ENCODE results near the gene SMOC2.
A peak's percentile ranks its signal among the peaks of the same experiment; 100 is the strongest.

The SMOC2 gene, protein sequence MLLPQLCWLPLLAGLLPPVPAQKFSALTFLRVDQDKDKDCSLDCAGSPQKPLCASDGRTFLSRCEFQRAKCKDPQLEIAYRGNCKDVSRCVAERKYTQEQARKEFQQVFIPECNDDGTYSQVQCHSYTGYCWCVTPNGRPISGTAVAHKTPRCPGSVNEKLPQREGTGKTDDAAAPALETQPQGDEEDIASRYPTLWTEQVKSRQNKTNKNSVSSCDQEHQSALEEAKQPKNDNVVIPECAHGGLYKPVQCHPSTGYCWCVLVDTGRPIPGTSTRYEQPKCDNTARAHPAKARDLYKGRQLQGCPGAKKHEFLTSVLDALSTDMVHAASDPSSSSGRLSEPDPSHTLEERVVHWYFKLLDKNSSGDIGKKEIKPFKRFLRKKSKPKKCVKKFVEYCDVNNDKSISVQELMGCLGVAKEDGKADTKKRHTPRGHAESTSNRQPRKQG

DNA sequence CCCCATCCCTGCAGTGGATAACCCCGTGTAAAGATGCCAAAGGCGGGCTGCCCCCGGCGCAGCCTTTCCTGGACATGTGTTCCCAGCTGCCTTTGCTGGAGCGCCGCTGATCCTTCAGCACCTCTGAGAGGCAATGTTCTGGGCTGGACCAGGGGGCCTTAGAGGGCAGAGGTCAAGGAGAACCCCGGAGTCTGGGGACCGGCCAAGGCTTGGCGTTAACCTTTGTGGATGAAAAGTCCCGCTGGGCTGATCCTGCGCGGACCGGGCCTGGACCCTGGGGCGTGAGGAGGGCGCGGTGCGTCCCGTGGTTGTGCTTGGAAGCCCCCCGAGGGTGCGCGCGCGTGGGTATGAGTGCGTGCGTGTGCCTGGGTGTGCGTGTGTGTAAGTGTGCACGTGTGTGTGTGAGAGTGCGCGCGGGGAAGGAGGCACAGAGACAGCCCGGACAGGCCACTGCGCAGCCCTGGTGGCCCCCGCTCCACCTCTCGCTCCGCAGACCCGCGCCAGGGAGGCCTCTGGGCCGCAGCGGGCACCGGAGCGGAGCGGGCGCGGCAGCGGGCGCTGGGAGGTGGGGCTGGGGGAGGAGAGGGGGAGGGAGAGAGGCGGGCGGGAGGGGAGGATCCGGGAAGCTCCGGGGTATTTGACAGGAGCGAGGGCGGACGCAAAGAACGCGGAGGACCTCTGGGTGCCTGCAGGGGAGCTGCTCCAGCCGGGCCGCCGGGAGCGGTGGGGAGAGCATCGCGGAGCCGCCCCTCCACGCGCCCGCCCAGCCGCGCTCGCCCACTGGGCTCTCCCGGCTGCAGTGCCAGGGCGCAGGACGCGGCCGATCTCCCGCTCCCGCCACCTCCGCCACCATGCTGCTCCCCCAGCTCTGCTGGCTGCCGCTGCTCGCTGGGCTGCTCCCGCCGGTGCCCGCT lies at the start of gene SMOC2:
Gene SMOC2 (plus strand): TSS at position 665 of the 914 bp plus-strand sequence. CDS start 187 bp downstream, at position 852.
- Histone ChIP-seq H3K4me1 (ENCODE audit: control insufficient read depth, insufficient read depth, low read length) (peaks cover 5% of the 10 kb centered on the region), H3K9me3 (ENCODE audit: control insufficient read depth, insufficient read depth, low read length) (no peaks in the 10 kb centered on the region), H3K27ac (ENCODE audit: low read length) (no peak within 1 kb of the TSS), H3K4me3 (ENCODE audit: low read length) (peak within 1 kb of the TSS; percentile 43), H3K27me3 (ENCODE audit: control insufficient read depth, insufficient read depth, low read length) (peaks cover 13% of the 10 kb centered on the region; the same call in 1 of the 2 replicates), H3K36me3 (ENCODE audit: control insufficient read depth, insufficient read depth, low read length) (no peaks in the 10 kb centered on the region)
- WGBS (ENCODE audit: insufficient coverage, insufficient read length): no CpG with 5 or more reads among the region's 81 CpGs
- no peak for DNase-seq (ENCODE audit: low read depth, low spot score)

DNA sequence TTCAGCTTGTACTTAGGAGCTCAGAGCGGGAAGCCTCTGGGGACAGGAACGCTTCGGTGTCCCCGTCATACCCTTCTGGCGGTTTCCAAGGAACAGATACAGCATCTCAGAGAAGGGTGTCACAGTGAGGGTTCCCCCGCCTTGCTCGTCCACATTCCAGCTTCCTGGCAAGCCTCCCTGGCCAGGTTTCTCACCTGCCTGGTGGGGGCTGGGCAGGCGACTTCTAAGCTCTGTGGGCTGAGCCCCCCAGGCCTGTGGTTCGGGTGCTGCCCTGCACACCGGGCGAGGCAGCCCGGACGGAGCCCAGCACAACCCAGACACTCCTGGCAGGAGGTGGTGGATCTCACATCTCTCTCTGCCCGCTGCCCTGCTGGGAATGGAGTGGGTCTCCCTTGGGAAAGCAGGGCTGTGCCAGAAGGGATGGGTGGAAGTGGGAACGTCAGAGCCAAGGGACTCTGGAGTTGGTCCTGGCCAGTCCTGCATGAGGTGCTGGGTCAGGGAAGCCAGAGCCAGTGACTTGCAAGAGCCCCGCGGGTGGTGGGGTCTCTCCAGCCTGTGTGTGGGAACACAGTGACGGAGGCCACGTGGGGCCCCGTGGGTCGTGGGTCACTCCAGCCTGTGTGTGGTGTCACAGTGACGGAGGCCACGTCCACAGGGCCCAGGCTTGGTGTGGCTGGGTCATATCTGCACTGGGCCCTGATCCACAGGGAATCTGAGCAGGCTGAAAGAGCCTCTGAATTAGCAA lies 47.7 kb upstream of the SMOC2 start:
- DNase-seq (ENCODE audit: low read depth, low spot score): no peak
- Histone ChIP-seq H3K4me3 (ENCODE audit: low read length) (no peak overlapping the region), H3K4me1 (ENCODE audit: control insufficient read depth, insufficient read depth, low read length) (no peaks in the 10 kb centered on the region; the same call in 1 of the 2 replicates), H3K36me3 (ENCODE audit: control insufficient read depth, insufficient read depth, low read length) (no peaks in the 10 kb centered on the region), H3K9me3 (ENCODE audit: control insufficient read depth, insufficient read depth, low read length) (no peaks in the 10 kb centered on the region), H3K27ac (ENCODE audit: low read length) (no peak overlapping the region), H3K27me3 (ENCODE audit: control insufficient read depth, insufficient read depth, low read length) (no peaks in the 10 kb centered on the region)
- no CpG with 5 or more reads among the region's 23 CpGs for WGBS (ENCODE audit: insufficient coverage, insufficient read length)

DNA sequence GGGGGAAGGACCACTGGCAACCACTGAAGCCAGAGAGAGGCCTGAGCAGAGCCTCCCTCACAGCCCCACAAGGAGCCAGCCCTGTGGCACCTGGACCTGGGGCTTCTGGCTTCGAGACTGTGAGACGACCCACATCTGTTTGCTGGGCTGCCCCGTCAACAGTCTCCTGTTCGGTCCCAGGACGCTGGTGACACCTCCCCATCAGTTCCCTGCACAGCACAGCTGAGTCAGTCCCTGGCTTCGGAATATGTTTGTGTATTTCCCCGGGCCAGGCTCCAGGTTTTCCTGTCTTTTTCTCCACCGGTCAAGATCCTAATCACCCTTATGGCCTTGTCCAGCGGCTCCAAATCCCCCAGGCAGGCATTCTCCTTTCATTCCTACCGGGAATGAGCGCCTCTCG lies 46.4 kb upstream of the SMOC2 start:
- no peaks in the 10 kb centered on the region for H3K36me3 ChIP-seq (ENCODE audit: control insufficient read depth, insufficient read depth, low read length)
- no peak overlapping the region for H3K4me3 ChIP-seq (ENCODE audit: low read length)
- no peaks in the 10 kb centered on the region; the same call in 1 of the 2 replicates for H3K4me1 ChIP-seq (ENCODE audit: control insufficient read depth, insufficient read depth, low read length)
- DNase-seq (ENCODE audit: low read depth, low spot score): no peak
- no CpG with 5 or more reads among the region's 12 CpGs for whole genome bisulfite sequencing (ENCODE audit: insufficient coverage, insufficient read length)
- H3K27me3 ChIP-seq (ENCODE audit: control insufficient read depth, insufficient read depth, low read length): no peaks in the 10 kb centered on the region
- no peaks in the 10 kb centered on the region for H3K9me3 ChIP-seq (ENCODE audit: control insufficient read depth, insufficient read depth, low read length)
- H3K27ac ChIP-seq (ENCODE audit: low read length): no peak overlapping the region

DNA sequence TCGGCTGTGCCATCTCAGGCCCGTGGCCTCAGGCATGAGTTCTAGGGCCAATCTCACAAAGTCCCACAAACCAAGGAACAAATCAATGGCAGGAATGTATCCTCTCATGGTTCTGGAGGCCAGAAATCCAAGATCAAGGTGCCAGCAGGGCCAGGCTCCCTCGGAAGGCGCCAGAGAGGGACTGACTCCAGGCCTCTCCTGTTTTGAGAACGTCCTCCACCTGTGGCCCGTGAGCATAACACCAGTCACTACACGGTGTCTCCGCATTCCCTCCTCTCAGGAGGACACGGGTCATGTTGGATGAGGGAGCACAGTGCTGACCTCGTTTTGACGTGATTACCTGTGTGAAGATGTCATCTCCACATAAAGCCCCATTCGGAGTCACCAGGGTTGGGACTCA lies 45.0 kb upstream of the SMOC2 start:
- H3K4me3 ChIP-seq (ENCODE audit: low read length): no peak overlapping the region
- H3K27ac ChIP-seq (ENCODE audit: low read length): no peak overlapping the region
- no peaks in the 10 kb centered on the region for H3K9me3 ChIP-seq (ENCODE audit: control insufficient read depth, insufficient read depth, low read length)
- H3K4me1 ChIP-seq (ENCODE audit: control insufficient read depth, insufficient read depth, low read length): no peaks in the 10 kb centered on the region
- H3K36me3 ChIP-seq (ENCODE audit: control insufficient read depth, insufficient read depth, low read length): no peaks in the 10 kb centered on the region
- DNase-seq (ENCODE audit: low read depth, low spot score): no peak
- H3K27me3 ChIP-seq (ENCODE audit: control insufficient read depth, insufficient read depth, low read length): no peaks in the 10 kb centered on the region
- no CpG with 5 or more reads among the region's 12 CpGs for WGBS (ENCODE audit: insufficient coverage, insufficient read length)

DNA sequence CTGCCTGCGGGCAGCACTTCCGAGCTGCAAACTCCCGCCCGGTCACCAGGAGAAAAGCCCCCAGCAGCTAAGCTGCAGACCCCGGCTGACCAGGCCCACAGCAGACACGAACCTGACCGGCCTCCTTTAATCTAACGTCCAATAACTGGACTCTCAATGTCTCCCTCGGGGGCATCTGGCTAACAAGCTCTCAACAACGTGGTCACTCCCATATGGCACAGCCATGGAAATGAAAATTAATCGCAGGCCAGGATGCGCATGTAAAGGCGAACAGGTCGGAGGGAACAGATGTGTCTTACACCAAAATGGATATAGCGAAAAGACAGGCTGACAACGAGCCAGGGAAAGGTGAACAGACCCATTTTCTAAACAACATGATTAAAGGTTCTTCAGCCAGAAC lies 44.4 kb upstream of the SMOC2 start:
- DNase-seq (ENCODE audit: low read depth, low spot score): no peak
- Histone ChIP-seq H3K9me3 (ENCODE audit: control insufficient read depth, insufficient read depth, low read length) (no peaks in the 10 kb centered on the region), H3K27ac (ENCODE audit: low read length) (no peak overlapping the region), H3K36me3 (ENCODE audit: control insufficient read depth, insufficient read depth, low read length) (no peaks in the 10 kb centered on the region), H3K27me3 (ENCODE audit: control insufficient read depth, insufficient read depth, low read length) (no peaks in the 10 kb centered on the region), H3K4me1 (ENCODE audit: control insufficient read depth, insufficient read depth, low read length) (no peaks in the 10 kb centered on the region), H3K4me3 (ENCODE audit: low read length) (no peak overlapping the region)
- no CpG with 5 or more reads among the region's 16 CpGs for WGBS (ENCODE audit: insufficient coverage, insufficient read length)

DNA sequence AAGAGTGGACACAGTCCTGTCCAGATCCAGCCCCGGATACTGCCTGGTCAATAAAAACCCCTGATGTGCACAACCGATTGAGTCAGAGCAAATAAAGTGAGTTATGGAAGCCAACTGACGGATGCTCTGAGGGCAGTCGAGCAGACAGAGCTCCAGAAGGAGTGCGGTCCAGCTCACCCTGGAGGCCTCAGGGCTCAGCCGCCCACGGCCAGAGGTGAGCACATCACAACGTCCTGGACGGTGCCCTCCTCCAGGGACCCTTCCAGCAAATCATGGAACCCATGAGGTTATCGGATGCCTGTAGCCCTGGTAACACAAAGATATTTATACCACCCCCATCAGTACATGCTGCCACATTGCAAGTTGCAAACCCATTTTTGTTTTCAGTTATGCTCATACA lies 44.0 kb upstream of the SMOC2 start:
- Histone ChIP-seq H3K4me1 (ENCODE audit: control insufficient read depth, insufficient read depth, low read length) (no peaks in the 10 kb centered on the region), H3K27me3 (ENCODE audit: control insufficient read depth, insufficient read depth, low read length) (no peaks in the 10 kb centered on the region)
- no CpG with 5 or more reads among the region's 10 CpGs for WGBS (ENCODE audit: insufficient coverage, insufficient read length)

DNA sequence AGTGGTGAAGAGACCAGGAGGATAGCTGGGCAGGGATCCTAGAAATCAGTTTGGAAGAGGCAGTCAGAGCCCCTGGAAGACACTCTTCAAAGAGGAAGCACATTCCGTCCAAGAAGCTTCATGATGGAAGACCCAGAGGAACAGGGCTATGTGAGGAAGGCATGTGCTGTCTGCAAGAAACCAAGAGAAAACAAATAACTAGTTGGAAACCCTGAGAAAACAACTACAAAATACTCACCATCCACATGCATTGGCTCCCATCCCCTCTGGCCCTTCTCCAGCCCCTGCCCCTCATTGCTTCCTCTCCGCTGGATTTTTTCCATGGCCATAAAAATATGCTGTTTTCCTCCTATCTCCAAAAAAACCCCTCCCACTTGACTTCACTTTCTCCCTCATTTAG lies 40.9 kb upstream of the SMOC2 start:
- H3K9me3 ChIP-seq (ENCODE audit: control insufficient read depth, insufficient read depth, low read length): no peaks in the 10 kb centered on the region
- H3K4me3 ChIP-seq (ENCODE audit: low read length): no peak overlapping the region
- no CpG with 5 or more reads among the region's 2 CpGs for WGBS (ENCODE audit: insufficient coverage, insufficient read length)
- H3K36me3 ChIP-seq (ENCODE audit: control insufficient read depth, insufficient read depth, low read length): no peaks in the 10 kb centered on the region
- DNase-seq (ENCODE audit: low read depth, low spot score): no peak
- H3K27ac ChIP-seq (ENCODE audit: low read length): no peak overlapping the region
- H3K4me1 ChIP-seq (ENCODE audit: control insufficient read depth, insufficient read depth, low read length): no peaks in the 10 kb centered on the region
- no peaks in the 10 kb centered on the region for H3K27me3 ChIP-seq (ENCODE audit: control insufficient read depth, insufficient read depth, low read length)

More for the DNA sequence above, 44.0 kb upstream of the SMOC2 start:
- Histone ChIP-seq H3K4me3 (ENCODE audit: low read length) (no peak overlapping the region), H3K36me3 (ENCODE audit: control insufficient read depth, insufficient read depth, low read length) (no peaks in the 10 kb centered on the region), H3K9me3 (ENCODE audit: control insufficient read depth, insufficient read depth, low read length) (no peaks in the 10 kb centered on the region), H3K27ac (ENCODE audit: low read length) (no peak overlapping the region)
- DNase-seq (ENCODE audit: low read depth, low spot score): no peak

DNA sequence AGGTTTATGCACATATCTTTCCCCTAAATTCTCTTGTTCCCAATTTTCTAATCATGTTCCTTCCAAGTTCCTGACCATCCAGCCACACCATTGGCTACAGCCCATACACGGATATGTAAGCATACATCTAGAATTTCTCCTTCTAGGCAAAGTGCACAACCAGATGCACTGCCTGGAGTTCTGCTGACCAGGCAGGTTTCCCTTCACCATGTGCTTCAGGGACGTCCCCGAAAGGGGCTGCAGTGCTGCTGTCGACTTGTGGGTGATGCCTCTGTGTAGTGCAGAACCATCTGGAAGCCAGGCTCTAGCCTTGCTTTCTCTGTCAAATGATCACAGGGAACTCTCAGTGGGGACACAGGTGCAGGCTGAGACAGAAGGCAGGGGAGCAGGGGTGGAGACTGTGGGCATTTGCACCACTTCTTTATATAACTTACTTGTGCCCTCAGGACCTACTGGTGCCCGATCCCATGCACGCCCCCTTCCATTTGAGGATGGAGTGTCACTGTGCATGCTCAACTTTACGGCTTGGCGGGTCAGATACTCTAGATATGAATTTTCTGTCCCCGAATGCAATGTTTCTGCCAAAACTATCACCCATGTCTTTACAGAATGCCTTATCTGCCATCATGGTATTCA lies 37.5 kb upstream of the SMOC2 start:
- no CpG with 5 or more reads among the region's 9 CpGs for WGBS (ENCODE audit: insufficient coverage, insufficient read length)
- Histone ChIP-seq H3K36me3 (ENCODE audit: control insufficient read depth, insufficient read depth, low read length) (no peaks in the 10 kb centered on the region), H3K4me3 (ENCODE audit: low read length) (no peak overlapping the region), H3K27ac (ENCODE audit: low read length) (no peak overlapping the region), H3K4me1 (ENCODE audit: control insufficient read depth, insufficient read depth, low read length) (no peaks in the 10 kb centered on the region), H3K9me3 (ENCODE audit: control insufficient read depth, insufficient read depth, low read length) (no peaks in the 10 kb centered on the region), H3K27me3 (ENCODE audit: control insufficient read depth, insufficient read depth, low read length) (no peaks in the 10 kb centered on the region)
- no peak for DNase-seq (ENCODE audit: low read depth, low spot score)

DNA sequence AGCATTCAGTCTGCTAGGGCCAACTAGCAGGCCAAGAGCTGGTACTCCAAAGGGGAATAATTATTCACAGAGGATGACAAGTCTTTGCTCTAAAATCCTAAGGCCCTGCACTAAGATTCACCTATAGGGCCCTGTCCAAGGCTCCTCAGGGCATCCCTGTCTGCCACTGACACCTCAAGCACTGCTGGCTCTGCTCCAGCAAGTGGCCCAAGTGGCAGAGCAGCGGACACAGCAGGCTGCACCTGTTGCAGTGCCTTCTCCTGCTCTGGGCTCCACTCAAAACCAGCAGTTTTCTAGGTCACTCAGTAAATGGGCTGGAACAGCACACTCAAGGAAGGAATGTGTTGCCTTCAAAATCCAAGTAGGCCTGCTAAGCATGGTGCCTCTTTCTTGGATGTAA lies 36.4 kb upstream of the SMOC2 start:
- Histone ChIP-seq H3K36me3 (ENCODE audit: control insufficient read depth, insufficient read depth, low read length) (no peaks in the 10 kb centered on the region), H3K27me3 (ENCODE audit: control insufficient read depth, insufficient read depth, low read length) (no peaks in the 10 kb centered on the region), H3K4me3 (ENCODE audit: low read length) (no peak overlapping the region), H3K9me3 (ENCODE audit: control insufficient read depth, insufficient read depth, low read length) (no peaks in the 10 kb centered on the region), H3K4me1 (ENCODE audit: control insufficient read depth, insufficient read depth, low read length) (no peaks in the 10 kb centered on the region), H3K27ac (ENCODE audit: low read length) (no peak overlapping the region)
- DNase-seq (ENCODE audit: low read depth, low spot score): no peak
- no CpG with 5 or more reads among the region's 1 CpG for WGBS (ENCODE audit: insufficient coverage, insufficient read length)

DNA sequence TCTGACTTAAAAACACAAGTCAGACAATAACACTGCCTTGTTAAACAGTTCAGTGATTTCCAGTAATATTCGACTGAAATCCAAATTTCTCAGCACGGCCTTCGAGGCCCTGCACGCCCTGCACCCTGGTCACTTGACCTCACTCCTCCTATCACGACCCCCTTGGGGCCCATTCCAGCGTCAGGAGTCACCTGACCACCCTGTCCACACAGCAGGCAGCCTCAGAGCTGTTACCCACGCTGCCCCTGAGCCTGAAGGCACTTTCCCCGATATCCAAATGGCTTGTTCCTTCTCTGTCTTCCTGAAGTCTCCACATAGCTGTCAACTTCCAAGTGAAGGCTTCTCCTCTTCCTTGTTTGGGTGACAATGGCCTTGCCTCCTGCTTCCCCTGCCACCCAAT lies 33.1 kb upstream of the SMOC2 start:
- no peaks in the 10 kb centered on the region for H3K27me3 ChIP-seq (ENCODE audit: control insufficient read depth, insufficient read depth, low read length)
- no CpG with 5 or more reads among the region's 8 CpGs for WGBS (ENCODE audit: insufficient coverage, insufficient read length)

More for the DNA sequence above, 33.1 kb upstream of the SMOC2 start:
- no peak for DNase-seq (ENCODE audit: low read depth, low spot score)
- H3K4me3 ChIP-seq (ENCODE audit: low read length): no peak overlapping the region
- H3K9me3 ChIP-seq (ENCODE audit: control insufficient read depth, insufficient read depth, low read length): no peaks in the 10 kb centered on the region
- H3K36me3 ChIP-seq (ENCODE audit: control insufficient read depth, insufficient read depth, low read length): no peaks in the 10 kb centered on the region
- H3K4me1 ChIP-seq (ENCODE audit: control insufficient read depth, insufficient read depth, low read length): no peaks in the 10 kb centered on the region
- no peak overlapping the region for H3K27ac ChIP-seq (ENCODE audit: low read length)
